ENCODE results near the gene TPM4.

DNA sequence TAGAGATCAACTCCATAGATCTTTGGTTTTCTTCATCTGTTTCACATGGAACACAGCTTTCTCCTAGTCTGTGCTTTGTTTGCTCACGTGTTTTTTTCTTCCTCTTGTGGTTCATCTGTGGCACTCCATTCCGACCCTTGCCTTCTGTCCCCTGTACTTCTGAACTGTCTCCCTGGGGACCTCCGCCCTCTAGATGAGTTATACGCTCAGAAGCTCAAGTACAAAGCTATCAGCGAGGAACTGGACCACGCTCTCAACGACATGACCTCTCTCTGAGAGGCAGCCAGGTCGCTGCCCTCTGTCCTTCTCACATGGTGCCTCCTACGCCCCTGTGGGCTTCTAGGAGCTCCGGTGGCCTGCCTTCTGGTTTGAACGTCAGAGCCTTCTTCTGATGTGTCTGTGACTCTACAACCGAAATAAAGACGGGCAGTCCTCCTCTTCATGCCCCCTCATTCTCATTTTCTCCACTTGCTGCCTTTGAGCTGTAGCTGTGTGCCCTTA is 18.8 kb downstream of the TPM4 start:
- TF ChIP-seq, protein P1, sequence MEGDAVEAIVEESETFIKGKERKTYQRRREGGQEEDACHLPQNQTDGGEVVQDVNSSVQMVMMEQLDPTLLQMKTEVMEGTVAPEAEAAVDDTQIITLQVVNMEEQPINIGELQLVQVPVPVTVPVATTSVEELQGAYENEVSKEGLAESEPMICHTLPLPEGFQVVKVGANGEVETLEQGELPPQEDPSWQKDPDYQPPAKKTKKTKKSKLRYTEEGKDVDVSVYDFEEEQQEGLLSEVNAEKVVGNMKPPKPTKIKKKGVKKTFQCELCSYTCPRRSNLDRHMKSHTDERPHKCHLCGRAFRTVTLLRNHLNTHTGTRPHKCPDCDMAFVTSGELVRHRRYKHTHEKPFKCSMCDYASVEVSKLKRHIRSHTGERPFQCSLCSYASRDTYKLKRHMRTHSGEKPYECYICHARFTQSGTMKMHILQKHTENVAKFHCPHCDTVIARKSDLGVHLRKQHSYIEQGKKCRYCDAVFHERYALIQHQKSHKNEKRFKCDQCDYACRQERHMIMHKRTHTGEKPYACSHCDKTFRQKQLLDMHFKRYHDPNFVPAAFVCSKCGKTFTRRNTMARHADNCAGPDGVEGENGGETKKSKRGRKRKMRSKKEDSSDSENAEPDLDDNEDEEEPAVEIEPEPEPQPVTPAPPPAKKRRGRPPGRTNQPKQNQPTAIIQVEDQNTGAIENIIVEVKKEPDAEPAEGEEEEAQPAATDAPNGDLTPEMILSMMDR (IDR thresholded peaks at IDR 0.05), result no peak
- TF ChIP-seq EZH2 (IDR thresholded peaks at IDR 0.05) (no peak), EZH2phosphoT487 (IDR thresholded peaks at IDR 0.05) (no peak)
